ENCODE measurements around the gene ARHGEF16.

The ARHGEF16 gene

GRCh38 chr1:3453891-3454810 is at the start of gene ARHGEF16:
Gene ARHGEF16 (plus strand): TSS chr1:3454665. CDS start chr1:3463085, 8,420 bp downstream.
- in situ Hi-C loops (cut with HindIII; ENCODE audit: low pct_ligation_motif_present, low pct_unique_long_range_greater_than_20kb, low sequenced_read_pairs): no loop called here
- DNase-seq: peak; percentile 67

- DNase-seq: no peak
- in situ Hi-C loops (cut with HindIII; ENCODE audit: low pct_ligation_motif_present, low pct_unique_long_range_greater_than_20kb, low sequenced_read_pairs): no loop called here
Observed at GRCh38 chr1:3404801-3405200, 49.7 kb upstream of the ARHGEF16 start.

- no peak for DNase-seq
- in situ Hi-C loops (cut with HindIII; ENCODE audit: low pct_ligation_motif_present, low pct_unique_long_range_greater_than_20kb, low sequenced_read_pairs): no loop called here
Observed at GRCh38 chr1:3405491-3405890, 49.0 kb upstream of the ARHGEF16 start.

GRCh38 chr1:3405974-3406867 is 48.2 kb upstream of the ARHGEF16 start:
- in situ Hi-C loops (cut with HindIII; ENCODE audit: low pct_ligation_motif_present, low pct_unique_long_range_greater_than_20kb, low sequenced_read_pairs): no loop called here
- DNase-seq: no peak

- DNase-seq: no peak
- in situ Hi-C loops (cut with HindIII; ENCODE audit: low pct_ligation_motif_present, low pct_unique_long_range_greater_than_20kb, low sequenced_read_pairs): no loop called here
Observed at GRCh38 chr1:3407021-3407420, 47.4 kb upstream of the ARHGEF16 start.

- in situ Hi-C loops (cut with HindIII; ENCODE audit: low pct_ligation_motif_present, low pct_unique_long_range_greater_than_20kb, low sequenced_read_pairs): no loop called here
- no peak for DNase-seq
Observed at GRCh38 chr1:3408751-3409266, 45.7 kb upstream of the ARHGEF16 start.

GRCh38 chr1:3409366-3410141 is 44.9 kb upstream of the ARHGEF16 start:
- in situ Hi-C loops (cut with HindIII; ENCODE audit: low pct_ligation_motif_present, low pct_unique_long_range_greater_than_20kb, low sequenced_read_pairs): no loop called here
- DNase-seq: no peak

- peak; percentile 59 for DNase-seq
- in situ Hi-C loops (cut with HindIII; ENCODE audit: low pct_ligation_motif_present, low pct_unique_long_range_greater_than_20kb, low sequenced_read_pairs): no loop called here
Observed at GRCh38 chr1:3410142-3410925, 44.1 kb upstream of the ARHGEF16 start.

GRCh38 chr1:3411806-3412205 is 42.7 kb upstream of the ARHGEF16 start:
- in situ Hi-C loops (cut with HindIII; ENCODE audit: low pct_ligation_motif_present, low pct_unique_long_range_greater_than_20kb, low sequenced_read_pairs): no loop called here
- no peak for DNase-seq

GRCh38 chr1:3412376-3412775 is 42.1 kb upstream of the ARHGEF16 start:
- in situ Hi-C loops (cut with HindIII; ENCODE audit: low pct_ligation_motif_present, low pct_unique_long_range_greater_than_20kb, low sequenced_read_pairs): no loop called here
- no peak for DNase-seq

- in situ Hi-C loops (cut with HindIII; ENCODE audit: low pct_ligation_motif_present, low pct_unique_long_range_greater_than_20kb, low sequenced_read_pairs): no loop called here
Observed at GRCh38 chr1:3413975-3414710, 40.3 kb upstream of the ARHGEF16 start.

GRCh38 chr1:3415260-3416090 is 39.0 kb upstream of the ARHGEF16 start:
- DNase-seq: no peak
- in situ Hi-C loops (cut with HindIII; ENCODE audit: low pct_ligation_motif_present, low pct_unique_long_range_greater_than_20kb, low sequenced_read_pairs): no loop called here

More at GRCh38 chr1:3413975-3414710, 40.3 kb upstream of the ARHGEF16 start:
- DNase-seq: no peak

- in situ Hi-C loops (cut with HindIII; ENCODE audit: low pct_ligation_motif_present, low pct_unique_long_range_greater_than_20kb, low sequenced_read_pairs): no loop called here
- no peak for DNase-seq
Observed at GRCh38 chr1:3417082-3417739, 37.3 kb upstream of the ARHGEF16 start.

- no peak for DNase-seq
- in situ Hi-C loops (cut with HindIII; ENCODE audit: low pct_ligation_motif_present, low pct_unique_long_range_greater_than_20kb, low sequenced_read_pairs): no loop called here
Observed at GRCh38 chr1:3417934-3418333, 36.5 kb upstream of the ARHGEF16 start.

GRCh38 chr1:3418600-3418999 is 35.9 kb upstream of the ARHGEF16 start:
- in situ Hi-C loops (cut with HindIII; ENCODE audit: low pct_ligation_motif_present, low pct_unique_long_range_greater_than_20kb, low sequenced_read_pairs): no loop called here
- no peak for DNase-seq
